Muscle layer of duodenum (tissue), 2 donors: Measurements from ENCODE around the gene POLQ.
"Not testable (repeated sequence)": the region's sequence is repeated elsewhere in the genome, so short reads cannot be mapped to it uniquely, and the experiment has no call there.

Experiments
- H3K27ac ChIP-seq: one replicate; pipeline ENCODE4 v1.7.0; 2013; ENCODE audit warnings: mild to moderate bottlenecking, low read length
- H3K27me3 ChIP-seq: one replicate; pipeline ENCODE4 v1.7.0; 2013; ENCODE audit warnings: low read depth, mild to moderate bottlenecking, control low read depth, low read length
- H3K36me3 ChIP-seq, 2 donors: one replicate each; pipeline ENCODE4 v1.7.0; 2013; ENCODE audit warnings: low read length in 2 of 2, control low read depth in 1 of 2, mild to moderate bottlenecking in 1 of 2; ENCODE audit not compliant: insufficient read depth in 2 of 2, control insufficient read depth in 1 of 2
- H3K4me1 ChIP-seq, 2 donors: one replicate each; pipeline ENCODE4 v1.7.0; 2013; ENCODE audit warnings: low read length in 2 of 2, mild to moderate bottlenecking in 2 of 2, control low read depth in 1 of 2, moderate library complexity in 1 of 2; ENCODE audit not compliant: insufficient read depth in 2 of 2, control insufficient read depth in 1 of 2
- H3K4me3 ChIP-seq, 2 donors: one replicate each; pipeline ENCODE4 v1.7.0; 2013; ENCODE audit warnings: low read length in 2 of 2, low read depth in 1 of 2, mild to moderate bottlenecking in 1 of 2
- H3K9me3 ChIP-seq, 2 donors: one replicate each; pipeline ENCODE4 v1.7.0; 2013; ENCODE audit warnings: low read length in 2 of 2, control low read depth in 1 of 2, mild to moderate bottlenecking in 1 of 2; ENCODE audit not compliant: control insufficient read depth in 1 of 2
- donor health status: healthy.

Gene POLQ

GRCh38 chr3:121411523-121411922 lies 134.3 kb downstream of the POLQ start:
- H3K9me3 ChIP-seq: no peaks in the 10 kb centered on the region
- H3K4me1 ChIP-seq: no peaks in the 10 kb centered on the region
- no peak overlapping the region for H3K27ac ChIP-seq
- no peaks in the 10 kb centered on the region for H3K27me3 ChIP-seq
- no peak overlapping the region for H3K4me3 ChIP-seq
- no peaks in the 10 kb centered on the region for H3K36me3 ChIP-seq

GRCh38 chr3:121405631-121406030 lies 140.2 kb downstream of the POLQ start:
- Histone ChIP-seq H3K4me3 (no peak overlapping the region), H3K4me1 (no peaks in the 10 kb centered on the region), H3K9me3 (no peaks in the 10 kb centered on the region), H3K27ac (no peak overlapping the region), H3K36me3 (no peaks in the 10 kb centered on the region), H3K27me3 (no peaks in the 10 kb centered on the region)

GRCh38 chr3:121399820-121400219 lies 146.0 kb downstream of the POLQ start:
- peaks cover 0 to 4% of the 10 kb centered on the region in 2 donors for H3K9me3 ChIP-seq
- H3K36me3 ChIP-seq: no peaks in the 10 kb centered on the region
- no peak overlapping the region for H3K27ac ChIP-seq
- no peaks in the 10 kb centered on the region for H3K4me1 ChIP-seq
- H3K4me3 ChIP-seq: no peak overlapping the region
- H3K27me3 ChIP-seq: no peaks in the 10 kb centered on the region

DNA sequence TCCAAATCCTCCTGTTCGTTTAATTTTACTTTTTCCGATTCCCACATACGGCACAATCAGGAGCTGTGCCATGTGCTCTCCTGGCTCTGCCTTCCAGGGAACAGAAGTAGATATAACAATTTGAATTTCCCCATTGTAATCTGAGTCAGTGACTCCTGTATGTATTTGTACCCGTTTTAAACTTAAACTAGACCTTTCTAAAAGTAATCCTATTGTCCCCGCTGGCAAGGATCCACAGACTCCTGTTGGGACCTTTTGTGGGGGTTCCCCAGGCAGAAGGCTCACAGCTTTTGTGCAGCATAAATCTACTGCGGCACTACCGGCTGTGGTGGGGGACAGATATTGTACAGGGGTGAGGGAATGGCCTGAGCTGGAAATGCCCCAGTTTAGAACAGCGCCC lies 147.7 kb downstream of the POLQ start:
- not testable (repeated sequence) for H3K4me1 ChIP-seq, H3K27me3 ChIP-seq, H3K4me3 ChIP-seq, H3K36me3 ChIP-seq, H3K9me3 ChIP-seq, H3K27ac ChIP-seq

- not testable (repeated sequence) for H3K4me3 ChIP-seq, H3K27me3 ChIP-seq, H3K27ac ChIP-seq, H3K9me3 ChIP-seq, H3K36me3 ChIP-seq, H3K4me1 ChIP-seq
Measured at GRCh38 chr3:121395967-121396366, 149.8 kb downstream of the POLQ start.

DNA sequence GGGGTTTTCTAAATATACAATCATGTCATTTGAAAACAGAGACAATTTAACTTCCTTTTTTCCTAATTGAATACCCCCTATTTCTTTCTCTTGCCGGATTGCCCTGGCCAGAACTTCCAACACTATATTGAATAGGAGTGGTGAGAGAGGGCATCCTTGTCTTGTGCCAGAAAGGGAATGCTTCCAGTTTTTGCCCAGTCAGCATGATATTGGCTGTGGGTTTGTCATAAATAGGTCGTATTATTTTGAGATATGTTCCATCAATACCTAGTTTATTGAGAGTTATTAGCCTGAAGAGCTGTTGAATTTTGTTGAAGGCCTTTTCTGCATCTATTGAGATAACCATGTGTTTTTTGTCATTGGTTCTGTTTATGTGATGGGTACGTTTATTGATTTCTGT lies 157.5 kb downstream of the POLQ start:
- not testable (repeated sequence) for H3K4me1 ChIP-seq, H3K36me3 ChIP-seq, H3K9me3 ChIP-seq, H3K27ac ChIP-seq, H3K27me3 ChIP-seq, H3K4me3 ChIP-seq
